Measurements from ENCODE around the gene SORCS1. TPM values are rescaled to one million over a fixed set of nuclear protein-coding genes. Genes with fewer than 3 reads are reported as not detected.

SORCS1 gene
- total RNA-seq, 1 donor from 2014 or later: 1.1 TPM

GRCh38 chr10:106799776-106800175 is 364.7 kb downstream of the SORCS1 start:
- Histone ChIP-seq H3K9ac (ENCODE audit: low read length) (no peak overlapping the region), H3K36me3 (ENCODE audit: insufficient read depth, low read length) (no peaks in the 10 kb centered on the region), H3K4me1 (ENCODE audit: insufficient read depth, low read length) (no peaks in the 10 kb centered on the region), H3K9me3 (ENCODE audit: insufficient read depth, low read depth, low read length) (no peaks in the 10 kb centered on the region), H3K27me3 (ENCODE audit: insufficient read depth, low read length) (no peaks in the 10 kb centered on the region), H3K27ac (ENCODE audit: low read depth, low read length) (no peak overlapping the region), H3K4me2 (ENCODE audit: low read length) (no peak overlapping the region), H3K79me2 (ENCODE audit: insufficient read depth, low read length) (no peaks in the 10 kb centered on the region), H3K4me3 (ENCODE audit: insufficient read depth, low read depth, low read length) (no peak overlapping the region), H4K20me1 (ENCODE audit: insufficient read depth, low read length) (no peaks in the 10 kb centered on the region), H2AFZ (ENCODE audit: low read depth, low read length) (no peak overlapping the region)
- Mint-ChIP-seq H3K36me3 (ENCODE audit: low read depth, unreplicated experiment) (no peaks in the 10 kb centered on the region), H3K4me1 (ENCODE audit: low read depth, unreplicated experiment) (no peaks in the 10 kb centered on the region), H3K4me3 (ENCODE audit: unreplicated experiment) (no peak overlapping the region), H3K9me3 (ENCODE audit: unreplicated experiment) (no peaks in the 10 kb centered on the region), H3K27me3 (ENCODE audit: low read depth, unreplicated experiment) (no peaks in the 10 kb centered on the region), H3K27ac (ENCODE audit: unreplicated experiment) (no peak overlapping the region)
- no peak for TF ChIP-seq CTCF (IDR thresholded peaks at IDR 0.05; ENCODE audit: insufficient read depth, low read depth, low read length)
- no peak for TF ChIP-seq EZH2 (IDR thresholded peaks at IDR 0.05; ENCODE audit: insufficient read depth, low read length)
- FAIRE-seq: no peak
- no peak for DNase-seq (ENCODE audit: low read depth)

GRCh38 chr10:106795619-106796018 is 368.9 kb downstream of the SORCS1 start:
- Histone ChIP-seq H3K4me3 (ENCODE audit: insufficient read depth, low read depth, low read length) (no peak overlapping the region), H3K36me3 (ENCODE audit: insufficient read depth, low read length) (no peaks in the 10 kb centered on the region), H3K4me2 (ENCODE audit: low read length) (no peak overlapping the region), H3K27ac (ENCODE audit: low read depth, low read length) (no peak overlapping the region), H3K27me3 (ENCODE audit: insufficient read depth, low read length) (no peaks in the 10 kb centered on the region), H3K9me3 (ENCODE audit: insufficient read depth, low read depth, low read length) (no peaks in the 10 kb centered on the region), H3K4me1 (ENCODE audit: insufficient read depth, low read length) (no peaks in the 10 kb centered on the region), H4K20me1 (ENCODE audit: insufficient read depth, low read length) (no peaks in the 10 kb centered on the region), H3K9ac (ENCODE audit: low read length) (no peak overlapping the region), H2AFZ (ENCODE audit: low read depth, low read length) (no peak overlapping the region), H3K79me2 (ENCODE audit: insufficient read depth, low read length) (no peaks in the 10 kb centered on the region)
- Mint-ChIP-seq H3K27me3 (ENCODE audit: low read depth, unreplicated experiment) (no peaks in the 10 kb centered on the region), H3K4me1 (ENCODE audit: low read depth, unreplicated experiment) (peaks cover 9% of the 10 kb centered on the region), H3K36me3 (ENCODE audit: low read depth, unreplicated experiment) (no peaks in the 10 kb centered on the region), H3K27ac (ENCODE audit: unreplicated experiment) (no peak overlapping the region), H3K4me3 (ENCODE audit: unreplicated experiment) (no peak overlapping the region), H3K9me3 (ENCODE audit: unreplicated experiment) (no peaks in the 10 kb centered on the region)
- DNase-seq (ENCODE audit: low read depth): no peak
- no peak for FAIRE-seq
- TF ChIP-seq EZH2 (IDR thresholded peaks at IDR 0.05; ENCODE audit: insufficient read depth, low read length): no peak
- TF ChIP-seq CTCF (IDR thresholded peaks at IDR 0.05; ENCODE audit: insufficient read depth, low read depth, low read length): no peak

- H4K20me1 ChIP-seq (ENCODE audit: insufficient read depth, low read length): no peaks in the 10 kb centered on the region
- H3K4me2 ChIP-seq (ENCODE audit: low read length): no peak overlapping the region
- no peaks in the 10 kb centered on the region for H3K36me3 Mint-ChIP-seq (ENCODE audit: low read depth, unreplicated experiment)
- H3K4me3 Mint-ChIP-seq (ENCODE audit: unreplicated experiment): no peak overlapping the region
- H3K79me2 ChIP-seq (ENCODE audit: insufficient read depth, low read length): no peaks in the 10 kb centered on the region
- no peak overlapping the region for H3K9ac ChIP-seq (ENCODE audit: low read length)
- peaks cover 9% of the 10 kb centered on the region for H3K4me1 Mint-ChIP-seq (ENCODE audit: low read depth, unreplicated experiment)
- no peak overlapping the region for H3K27ac ChIP-seq (ENCODE audit: low read depth, low read length)
- no peak for DNase-seq (ENCODE audit: low read depth)
- no peaks in the 10 kb centered on the region for H3K9me3 ChIP-seq (ENCODE audit: insufficient read depth, low read depth, low read length)
- no peak overlapping the region for H3K27ac Mint-ChIP-seq (ENCODE audit: unreplicated experiment)
- H3K36me3 ChIP-seq (ENCODE audit: insufficient read depth, low read length): no peaks in the 10 kb centered on the region
- no peaks in the 10 kb centered on the region for H3K27me3 Mint-ChIP-seq (ENCODE audit: low read depth, unreplicated experiment)
- H3K4me1 ChIP-seq (ENCODE audit: insufficient read depth, low read length): no peaks in the 10 kb centered on the region
- FAIRE-seq: no peak
- H3K4me3 ChIP-seq (ENCODE audit: insufficient read depth, low read depth, low read length): no peak overlapping the region
- TF ChIP-seq EZH2 (IDR thresholded peaks at IDR 0.05; ENCODE audit: insufficient read depth, low read length) (no peak), CTCF (IDR thresholded peaks at IDR 0.05; ENCODE audit: insufficient read depth, low read depth, low read length) (no peak)
- H3K9me3 Mint-ChIP-seq (ENCODE audit: unreplicated experiment): no peaks in the 10 kb centered on the region
- H2AFZ ChIP-seq (ENCODE audit: low read depth, low read length): no peak overlapping the region
- no peaks in the 10 kb centered on the region for H3K27me3 ChIP-seq (ENCODE audit: insufficient read depth, low read length)
Observed at GRCh38 chr10:106793617-106794016, 370.9 kb downstream of the SORCS1 start.
